ENCODE measurements around the gene RSPO4. TPM values are rescaled to one million over a fixed set of nuclear protein-coding genes. Genes with fewer than 3 reads are reported as not detected.
A peak's percentile ranks its signal among the peaks of the same experiment; 100 is the strongest.

Gene RSPO4
- total RNA-seq, 3 donors from 2014 or later, result not detected

GRCh38 chr20:955656-956055 is 46.5 kb downstream of the RSPO4 start:
- Histone ChIP-seq H3K9me3 (no peaks in the 10 kb centered on the region), H3K4me1 (no peaks in the 10 kb centered on the region), H3K27ac (no peak overlapping the region), H3K36me3 (no peaks in the 10 kb centered on the region), H3K4me3 (no peak overlapping the region), H3K27me3 (peaks cover 0 to 17% of the 10 kb centered on the region in 2 donors)
- DNase-seq (ENCODE audit: low spot score in 2 of 2), result no peak
- intact Hi-C loops (cut with DNase I; ENCODE audit: low total_unique reads), result loop anchor here (1.0 to 5.0 kb wide), 3 partner anchors 30 to 157 kb away; no protein-coding TSS in a partner anchor
- no peak for TF ChIP-seq CTCF (IDR thresholded peaks at IDR 0.05)
- TF ChIP-seq POLR2A (IDR thresholded peaks at IDR 0.05), result no peak
- no peak for TF ChIP-seq POLR2AphosphoS5 (IDR thresholded peaks at IDR 0.05)

DNA sequence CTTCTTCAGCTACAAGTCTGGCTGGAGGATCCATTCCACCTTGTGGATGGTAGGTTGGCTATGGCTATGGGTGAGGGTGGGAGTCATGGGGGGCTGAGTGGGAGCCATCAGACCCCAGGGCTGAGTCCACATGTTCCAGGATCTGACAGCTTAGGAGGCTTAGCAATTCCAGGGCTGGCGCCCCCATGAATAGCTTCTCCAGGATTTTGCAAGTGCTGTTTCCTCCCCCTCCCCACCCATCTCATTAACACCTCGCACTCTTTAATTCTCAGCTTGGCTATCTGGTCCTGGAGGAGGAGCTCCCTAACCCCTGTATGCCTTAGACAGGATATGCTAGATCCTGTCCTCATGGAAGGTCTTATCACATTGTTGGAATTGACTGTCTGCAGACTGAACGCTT is 47.0 kb downstream of the RSPO4 start:
- Histone ChIP-seq H3K9me3 (no peaks in the 10 kb centered on the region), H3K27me3 (peaks cover 0 to 17% of the 10 kb centered on the region in 2 donors), H3K36me3 (no peaks in the 10 kb centered on the region), H3K4me1 (no peaks in the 10 kb centered on the region), H3K27ac (no peak overlapping the region), H3K4me3 (no peak overlapping the region)
- intact Hi-C loops (cut with DNase I; ENCODE audit: low total_unique reads), result loop anchor here (5.0 kb wide), 2 partner anchors 138 to 157 kb away; no protein-coding TSS in a partner anchor
- DNase-seq (ENCODE audit: low spot score in 2 of 2), result no peak
- TF ChIP-seq POLR2A (IDR thresholded peaks at IDR 0.05) (no peak), POLR2AphosphoS5 (IDR thresholded peaks at IDR 0.05) (no peak), CTCF (IDR thresholded peaks at IDR 0.05) (no peak)

- no peak overlapping the region for H3K4me3 ChIP-seq
- H3K36me3 ChIP-seq, result no peaks in the 10 kb centered on the region
- H3K4me1 ChIP-seq, result no peaks in the 10 kb centered on the region
- no peak for DNase-seq (ENCODE audit: low spot score in 2 of 2)
- intact Hi-C loops (cut with DNase I; ENCODE audit: low total_unique reads), result no loop called here
- H3K27ac ChIP-seq, result no peak overlapping the region
- no peaks in the 10 kb centered on the region for H3K9me3 ChIP-seq
- peaks cover 0 to 15% of the 10 kb centered on the region in 2 donors for H3K27me3 ChIP-seq
- TF ChIP-seq POLR2AphosphoS5 (IDR thresholded peaks at IDR 0.05), result no peak
- peak in 2 of 3 donors; percentile 18 to 23 for TF ChIP-seq CTCF (IDR thresholded peaks at IDR 0.05)
- no peak for TF ChIP-seq POLR2A (IDR thresholded peaks at IDR 0.05)
Observed at GRCh38 chr20:953742-954141, 48.4 kb downstream of the RSPO4 start.

- Histone ChIP-seq H3K27me3 (peaks cover 0 to 12% of the 10 kb centered on the region in 2 donors), H3K27ac (no peak overlapping the region), H3K4me1 (no peaks in the 10 kb centered on the region), H3K36me3 (no peaks in the 10 kb centered on the region), H3K4me3 (no peak overlapping the region), H3K9me3 (no peaks in the 10 kb centered on the region)
- intact Hi-C loops (cut with DNase I; ENCODE audit: low total_unique reads), result no loop called here
- DNase-seq (ENCODE audit: low spot score in 2 of 2), result no peak
- TF ChIP-seq CTCF (IDR thresholded peaks at IDR 0.05), result no peak
- no peak for TF ChIP-seq POLR2AphosphoS5 (IDR thresholded peaks at IDR 0.05)
- no peak for TF ChIP-seq POLR2A (IDR thresholded peaks at IDR 0.05)
Observed at GRCh38 chr20:952196-952795, 49.8 kb downstream of the RSPO4 start.

DNA sequence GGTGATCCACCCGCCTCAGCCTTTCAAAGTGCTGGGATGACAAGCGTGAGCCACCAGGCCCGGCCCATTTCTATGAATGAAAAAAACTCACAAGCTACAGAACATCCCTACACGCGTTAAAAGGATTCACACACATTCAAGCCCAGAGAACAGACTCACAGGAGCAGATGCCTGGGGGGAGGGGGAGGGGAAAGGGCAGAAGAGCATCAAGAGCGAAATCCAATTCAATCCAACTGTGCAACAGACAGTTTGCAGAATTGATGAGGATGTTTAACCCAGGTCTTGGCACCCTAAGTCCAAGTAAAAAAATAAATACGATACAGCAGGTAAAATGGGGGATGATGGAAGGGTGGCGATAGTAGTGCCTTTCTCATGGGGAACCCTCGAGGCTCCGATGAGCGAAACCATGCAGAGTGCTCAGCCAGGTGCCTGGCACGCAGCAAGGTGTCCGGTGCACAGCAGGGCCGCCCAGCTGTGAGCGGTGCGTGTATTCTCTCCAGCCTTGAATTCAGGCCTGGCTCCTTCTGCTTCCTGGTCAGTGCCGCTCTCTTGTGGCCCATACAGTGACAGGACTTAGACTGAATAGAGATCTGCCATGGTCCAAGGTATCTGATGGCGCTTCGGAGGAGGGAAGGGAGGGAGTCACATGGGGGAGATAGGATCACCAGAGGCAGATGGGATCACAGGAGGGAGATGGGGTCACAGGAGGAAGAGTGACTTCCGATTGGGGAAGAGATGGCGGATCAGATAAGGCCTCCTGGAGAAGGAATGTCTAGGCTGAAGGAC is 50.5 kb downstream of the RSPO4 start:
- no peaks in the 10 kb centered on the region for H3K9me3 ChIP-seq
- H3K27ac ChIP-seq, result no peak overlapping the region
- no peak for DNase-seq (ENCODE audit: low spot score in 2 of 2)
- intact Hi-C loops (cut with DNase I; ENCODE audit: low total_unique reads), result no loop called here
- no peaks in the 10 kb centered on the region for H3K4me1 ChIP-seq
- H3K36me3 ChIP-seq, result no peaks in the 10 kb centered on the region
- H3K4me3 ChIP-seq, result no peak overlapping the region
- TF ChIP-seq POLR2AphosphoS5 (IDR thresholded peaks at IDR 0.05), result no peak
- no peak for TF ChIP-seq POLR2A (IDR thresholded peaks at IDR 0.05)
- TF ChIP-seq CTCF (IDR thresholded peaks at IDR 0.05), result no peak
- peaks cover 0 to 18% of the 10 kb centered on the region in 2 donors for H3K27me3 ChIP-seq
